NCI-H1694 (cell line): ENCODE data around the gene RNU4-1.
"Not testable (repeated sequence)": the region's sequence is repeated elsewhere in the genome, so short reads cannot be mapped to it uniquely, and the experiment has no call there.

Experiments used
- DNase-seq: peaks from one replicate; lab custom pipeline; 2025; lab: John Stamatoyannopoulos, UW

The RNU4-1 gene

DNA sequence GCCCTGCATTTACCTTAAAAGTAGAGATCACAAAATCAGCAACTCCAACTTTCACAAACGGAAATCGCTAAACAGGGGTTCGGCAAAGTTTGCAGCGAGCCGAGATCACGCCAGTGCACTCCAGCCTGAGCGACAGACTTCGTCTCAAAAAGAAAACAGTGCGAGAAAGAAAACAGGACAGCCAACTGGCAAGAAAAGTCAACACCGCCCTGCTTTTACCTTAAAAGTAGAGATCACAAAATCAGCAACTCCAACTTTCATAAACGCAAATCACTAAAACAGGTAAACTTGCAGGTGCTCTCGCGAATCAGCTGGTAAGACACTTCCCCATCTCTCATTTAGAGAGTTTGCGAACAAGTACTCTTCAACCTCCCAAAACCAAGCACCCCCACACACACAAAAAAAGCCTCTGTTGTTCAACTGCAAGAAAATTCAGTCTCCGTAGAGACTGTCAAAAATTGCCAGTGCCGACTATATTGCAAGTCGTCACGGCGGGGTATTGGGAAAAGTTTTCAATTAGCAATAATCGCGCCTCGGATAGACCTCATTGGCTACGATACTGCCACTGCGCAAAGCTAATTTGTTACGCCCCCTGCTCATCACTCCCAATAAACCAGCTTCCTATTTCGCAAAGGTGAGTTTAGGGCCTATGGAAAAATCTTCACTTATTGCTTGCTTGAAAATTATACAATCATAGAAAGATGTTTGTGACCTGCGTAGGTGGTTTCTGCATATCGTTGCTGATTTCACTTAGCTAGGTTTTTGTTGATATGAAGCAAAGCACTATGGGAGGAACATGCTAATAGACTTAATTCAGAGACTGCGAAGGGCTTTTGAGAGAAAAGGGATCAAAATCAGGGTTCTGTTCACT is at the start of gene RNU4-1:
Gene RNU4-1 (minus strand): TSS at position 577 of the 871 bp plus-strand sequence.
- peak; percentile 88 for DNase-seq

DNA sequence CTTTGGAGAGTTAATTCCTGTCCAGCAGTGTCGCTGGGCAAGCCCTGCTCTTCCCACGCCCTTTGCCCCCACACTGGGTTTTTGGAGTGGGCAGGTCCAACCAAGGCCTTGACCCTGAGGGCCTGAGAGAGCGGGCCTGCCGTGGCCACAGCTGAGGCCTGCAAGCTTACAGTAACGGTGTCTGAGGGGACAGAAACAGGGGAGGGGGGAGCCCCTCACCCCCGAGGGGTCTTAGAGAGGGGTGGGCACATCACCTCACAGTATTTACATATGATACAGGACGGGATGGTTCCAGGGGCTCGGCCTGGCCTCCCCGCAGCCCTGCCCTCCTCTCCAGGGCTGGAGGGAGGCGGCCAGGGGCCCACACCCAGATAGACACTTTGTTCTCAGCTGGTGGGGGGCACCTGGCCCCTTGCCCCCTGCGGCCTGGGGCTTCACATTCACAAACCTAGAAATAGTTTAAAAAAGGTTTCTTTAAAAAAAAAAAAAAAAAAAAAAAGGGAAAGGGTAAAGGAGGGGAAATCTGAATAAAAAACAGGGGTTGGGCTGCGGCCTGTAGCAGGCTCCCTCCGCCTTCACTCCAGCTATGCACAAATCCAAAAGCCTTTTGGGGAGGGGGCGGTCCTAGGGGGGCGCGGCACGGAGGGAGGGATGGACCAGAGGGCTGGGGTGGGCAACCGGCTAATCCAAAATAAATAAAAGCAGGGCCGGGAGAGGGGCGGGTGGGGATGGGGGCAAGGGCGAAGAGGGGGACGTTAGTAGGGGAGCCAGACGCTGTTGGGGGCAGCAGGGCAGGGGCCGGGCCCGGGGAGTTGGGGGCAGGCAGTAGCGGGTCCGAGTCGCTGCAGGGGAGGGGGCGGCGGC is 49.4 kb upstream of the RNU4-1 start:
- DNase-seq: no peak

DNA sequence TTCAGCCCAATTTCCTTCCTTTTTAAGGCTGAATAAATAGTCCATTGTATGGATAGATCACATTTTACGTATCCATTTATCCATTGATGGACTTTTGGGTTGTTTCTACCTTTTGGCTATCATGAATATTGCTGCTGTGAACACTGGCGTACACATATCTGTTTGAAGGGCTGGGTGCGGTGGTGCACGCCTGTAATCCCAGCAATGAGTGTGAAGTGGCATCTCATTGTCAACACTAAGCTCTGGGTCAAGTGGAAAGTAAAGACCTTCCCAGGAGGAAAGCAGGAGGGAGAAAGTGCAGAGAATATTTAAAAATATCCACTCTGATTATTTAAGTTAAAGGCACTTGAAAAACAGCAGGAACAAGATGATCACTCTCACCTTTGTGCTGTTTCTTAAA is 46.2 kb upstream of the RNU4-1 start:
- DNase-seq: no peak

DNA sequence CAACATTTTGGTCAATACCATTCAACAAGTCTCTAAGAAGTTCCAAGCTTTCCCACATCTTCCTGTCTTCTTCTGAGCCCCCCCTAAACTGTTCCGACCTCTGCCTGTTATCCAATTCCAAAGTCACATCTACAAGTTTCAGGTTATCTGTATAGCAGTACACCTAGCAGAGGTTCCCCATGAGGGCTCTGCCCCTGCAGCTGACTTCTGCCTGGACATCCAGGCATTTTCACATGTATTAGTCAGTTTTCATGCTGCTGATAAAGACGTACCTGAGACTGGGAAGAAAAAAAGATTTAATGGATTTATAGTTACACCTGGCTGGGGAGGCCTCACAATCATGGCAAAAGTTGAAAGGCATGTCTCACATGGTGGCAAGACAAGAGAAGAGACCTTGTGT is 44.7 kb upstream of the RNU4-1 start:
- no peak for DNase-seq

DNA sequence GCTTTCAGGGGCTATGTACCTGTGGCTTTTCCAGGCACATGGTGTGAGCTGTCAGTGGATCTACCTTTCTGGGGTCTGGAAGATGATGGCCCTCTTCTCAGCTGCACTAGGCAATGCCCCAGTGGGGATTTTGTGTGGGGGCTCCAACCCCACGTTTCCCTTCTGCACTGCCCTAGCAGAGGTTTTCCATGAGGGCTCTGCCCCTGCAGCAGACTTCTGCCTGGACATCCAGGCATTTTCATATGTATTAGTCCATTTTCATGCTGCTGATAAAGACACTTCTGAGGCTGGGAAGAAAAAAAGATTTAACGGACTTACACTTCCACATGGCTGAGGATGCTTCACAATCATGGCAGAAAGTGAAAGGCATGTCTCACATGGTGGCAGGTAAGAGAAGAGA is 43.4 kb upstream of the RNU4-1 start:
- DNase-seq: not testable (repeated sequence)

DNA sequence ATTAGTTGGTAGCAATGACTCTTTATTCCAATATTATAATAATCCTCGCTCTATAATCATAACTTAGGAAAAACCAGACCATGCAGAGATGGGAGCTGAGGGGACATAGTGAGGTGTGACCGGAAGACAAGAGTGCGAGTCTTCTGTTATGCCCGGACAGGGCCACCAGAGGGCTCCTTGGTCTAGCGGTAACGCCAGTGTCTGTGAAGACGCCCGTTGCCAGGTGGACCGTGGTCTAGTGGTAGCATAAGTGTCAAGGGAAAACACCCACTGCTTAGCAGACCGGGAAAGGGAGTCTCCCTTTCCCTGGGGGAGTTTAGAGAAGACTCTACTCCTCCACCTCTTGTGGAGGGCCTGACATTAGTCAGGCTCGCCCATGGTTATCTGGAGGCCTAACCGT is 42.4 kb upstream of the RNU4-1 start:
- DNase-seq: not testable (repeated sequence)

DNA sequence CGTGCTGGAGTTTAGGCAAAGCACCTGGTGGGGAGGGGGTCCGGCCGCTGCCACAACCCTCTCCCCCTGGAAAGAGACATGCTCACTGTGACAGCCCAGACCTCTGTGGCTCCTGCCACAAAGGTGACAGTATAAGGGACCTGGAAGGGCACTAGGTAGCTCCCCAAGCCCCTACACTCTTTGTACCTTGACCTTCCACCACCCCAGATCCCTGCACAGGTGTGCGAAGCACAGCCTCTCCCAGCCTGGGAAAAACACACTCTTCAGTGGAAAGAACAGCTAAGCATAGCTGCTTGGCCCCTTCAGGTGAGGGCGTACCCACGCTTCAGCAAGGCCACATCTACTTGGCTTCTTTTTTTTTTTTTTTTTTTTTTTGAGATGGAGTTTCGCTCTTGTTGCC is 39.5 kb upstream of the RNU4-1 start:
- DNase-seq: no peak

DNA sequence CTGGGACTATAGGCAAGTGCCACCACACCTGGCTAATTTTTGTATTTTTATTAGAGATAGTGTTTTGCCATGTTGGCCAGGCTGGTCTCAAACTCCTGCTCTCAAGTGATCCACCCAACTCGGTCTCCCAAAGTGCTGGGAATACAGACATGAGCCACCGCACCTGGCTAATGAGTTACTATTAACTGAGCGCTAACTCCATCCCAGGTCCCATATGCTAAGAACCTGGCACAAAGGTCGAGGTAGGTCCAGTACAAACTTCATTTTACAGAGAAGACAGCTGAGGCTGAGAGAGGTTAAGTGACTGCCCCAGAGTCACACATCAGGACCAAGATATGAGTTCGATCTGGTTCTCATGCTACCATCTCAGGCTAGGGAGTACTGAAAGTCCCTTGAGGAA is 39.0 kb upstream of the RNU4-1 start:
- no peak for DNase-seq

DNA sequence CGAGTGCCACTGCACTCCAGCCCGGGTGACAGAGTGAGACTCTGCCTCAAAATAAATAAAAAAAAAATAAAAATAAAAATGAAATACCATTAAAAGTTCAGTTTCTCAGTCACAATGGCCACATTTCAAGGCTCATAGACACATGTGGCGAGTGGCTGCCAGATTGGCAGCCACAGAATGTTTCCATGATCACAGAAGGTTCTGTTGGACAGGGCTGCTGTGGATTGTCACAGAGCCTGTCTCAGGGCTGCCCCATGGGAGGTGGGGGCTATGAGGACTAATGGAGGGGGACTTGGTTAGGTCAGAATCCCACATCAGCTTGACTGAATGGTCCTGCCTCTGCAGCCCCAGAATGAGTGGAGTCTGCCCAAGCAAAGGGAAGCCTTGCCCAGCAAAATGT is 38.4 kb upstream of the RNU4-1 start:
- no peak for DNase-seq

DNA sequence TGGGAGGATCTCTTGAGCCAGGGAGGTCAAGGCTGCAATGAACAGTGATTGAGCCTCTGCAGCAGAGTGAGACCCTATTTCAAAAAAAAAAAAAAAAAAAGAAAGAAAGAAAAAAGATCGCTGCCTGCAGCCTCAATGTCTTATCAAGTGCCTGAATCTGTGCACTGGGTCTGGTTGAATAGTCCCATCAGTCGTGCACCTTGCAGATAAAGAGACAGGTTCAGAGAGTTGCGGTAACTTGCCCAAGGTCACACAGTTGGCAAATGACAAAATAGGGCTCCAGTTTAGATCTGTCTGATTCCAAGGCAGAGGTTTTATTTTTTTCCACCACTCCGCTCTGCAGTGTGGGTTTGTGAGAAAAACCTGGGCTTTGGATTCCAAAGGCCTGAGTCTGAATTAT is 35.2 kb upstream of the RNU4-1 start:
- DNase-seq: no peak

DNA sequence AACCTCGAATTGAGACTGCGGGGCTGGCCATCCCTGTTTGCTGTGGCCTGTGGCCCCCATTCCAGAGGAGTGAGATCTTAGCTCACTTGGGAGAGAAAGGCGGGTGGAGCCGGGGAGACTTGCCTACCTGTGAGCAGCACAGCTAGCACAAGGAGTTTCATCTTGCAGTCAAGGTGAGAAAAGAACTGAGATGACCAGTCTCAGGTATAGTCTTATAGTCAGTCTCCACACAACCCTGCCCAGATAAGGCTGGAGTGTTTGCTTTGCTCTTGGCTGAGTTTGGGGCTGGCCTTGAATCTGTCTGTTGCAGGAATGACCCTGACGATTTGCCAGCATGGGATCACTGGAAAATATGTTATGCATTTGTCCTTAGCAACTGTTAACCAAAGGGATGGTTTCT is 34.6 kb upstream of the RNU4-1 start, which contains the start of gene PLA2G1B:
Gene PLA2G1B (minus strand): TSS at position 187 of the 400 bp plus-strand sequence. CDS start 26 bp downstream, at position 161.
- DNase-seq: no peak

DNA sequence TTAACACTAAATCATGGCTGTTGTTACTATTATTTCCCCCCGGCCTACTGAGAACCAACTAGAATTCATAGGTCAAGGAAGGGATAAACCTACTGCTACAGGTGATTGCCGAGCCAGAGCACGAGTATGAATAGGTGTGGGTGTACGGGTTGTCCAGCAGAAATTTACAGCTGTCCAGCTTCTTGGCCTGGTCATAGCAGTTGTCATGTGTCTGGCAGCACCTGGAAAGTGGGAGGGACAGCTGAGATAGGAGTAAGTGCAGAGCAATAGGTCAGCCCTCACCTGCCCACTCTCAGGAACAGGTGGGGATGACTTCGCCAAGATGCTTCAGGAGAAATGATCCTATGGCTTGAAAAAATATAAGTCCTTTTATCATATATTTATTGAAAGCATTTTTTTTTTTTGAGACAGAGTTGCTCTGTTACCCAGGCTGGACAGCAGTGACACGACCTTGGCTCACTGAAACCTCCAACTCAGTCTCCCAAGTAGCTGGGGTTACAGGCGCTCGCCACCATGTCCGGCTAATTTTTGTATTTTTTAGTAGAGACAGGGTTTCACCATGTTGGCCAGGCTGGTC is 31.9 kb upstream of the RNU4-1 start:
- DNase-seq: no peak

DNA sequence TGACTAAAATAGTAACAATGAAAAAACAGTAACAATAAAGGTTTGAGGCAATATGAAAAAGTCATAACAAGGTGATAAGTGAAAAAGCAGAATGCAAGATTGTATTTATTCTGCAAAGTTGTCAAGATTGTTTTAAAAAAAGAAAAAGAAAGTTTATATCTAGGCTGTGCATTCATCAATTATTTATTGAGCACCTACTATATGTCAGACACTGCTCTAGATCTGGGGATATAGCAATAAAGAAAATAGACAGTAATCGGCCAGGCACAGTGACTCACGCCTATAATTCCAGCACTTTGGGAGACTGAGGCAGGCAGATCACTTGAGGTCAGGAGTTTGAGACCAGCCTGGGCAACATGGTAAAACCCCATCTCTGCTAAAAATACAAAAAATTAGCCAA is 30.7 kb upstream of the RNU4-1 start:
- DNase-seq: no peak

DNA sequence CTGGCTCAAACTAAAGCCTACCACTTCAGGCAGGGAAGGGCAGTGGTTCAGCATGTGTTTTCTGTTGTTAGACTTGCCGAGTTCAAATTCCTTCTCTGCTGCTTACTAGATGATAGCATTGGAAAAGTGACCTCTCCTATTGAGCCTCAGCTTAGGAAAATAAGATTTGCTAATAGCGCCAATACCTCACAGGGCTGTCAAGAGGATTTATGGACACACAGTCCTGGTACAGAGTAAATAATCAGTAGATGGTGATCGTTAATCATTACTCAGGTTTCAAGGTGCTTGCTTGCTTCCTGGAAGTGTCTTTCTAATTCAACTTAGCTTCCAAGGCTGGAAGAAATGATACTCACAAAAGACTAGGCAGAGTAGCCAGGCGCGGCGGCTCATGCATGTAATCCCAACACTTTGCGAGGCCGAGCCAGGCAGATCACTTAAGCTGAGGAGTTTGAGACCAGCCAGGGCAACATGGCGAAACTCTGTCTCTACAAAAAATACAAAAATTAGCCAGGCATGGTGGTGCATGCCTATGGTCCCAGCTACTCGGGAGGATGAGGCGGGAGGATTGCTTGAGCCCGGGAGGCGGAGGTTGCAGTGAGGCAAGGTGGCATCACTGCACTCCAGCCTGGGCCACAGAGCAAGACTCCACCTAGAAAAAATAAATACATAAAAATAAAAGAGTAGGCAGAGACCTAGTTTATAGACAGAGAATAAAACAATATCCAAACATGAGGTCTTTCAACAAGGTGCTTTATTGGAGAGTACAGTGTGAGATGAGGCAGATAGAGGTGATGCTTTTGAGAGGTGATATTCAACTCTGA is 28.6 kb upstream of the RNU4-1 start:
- DNase-seq: no peak

DNA sequence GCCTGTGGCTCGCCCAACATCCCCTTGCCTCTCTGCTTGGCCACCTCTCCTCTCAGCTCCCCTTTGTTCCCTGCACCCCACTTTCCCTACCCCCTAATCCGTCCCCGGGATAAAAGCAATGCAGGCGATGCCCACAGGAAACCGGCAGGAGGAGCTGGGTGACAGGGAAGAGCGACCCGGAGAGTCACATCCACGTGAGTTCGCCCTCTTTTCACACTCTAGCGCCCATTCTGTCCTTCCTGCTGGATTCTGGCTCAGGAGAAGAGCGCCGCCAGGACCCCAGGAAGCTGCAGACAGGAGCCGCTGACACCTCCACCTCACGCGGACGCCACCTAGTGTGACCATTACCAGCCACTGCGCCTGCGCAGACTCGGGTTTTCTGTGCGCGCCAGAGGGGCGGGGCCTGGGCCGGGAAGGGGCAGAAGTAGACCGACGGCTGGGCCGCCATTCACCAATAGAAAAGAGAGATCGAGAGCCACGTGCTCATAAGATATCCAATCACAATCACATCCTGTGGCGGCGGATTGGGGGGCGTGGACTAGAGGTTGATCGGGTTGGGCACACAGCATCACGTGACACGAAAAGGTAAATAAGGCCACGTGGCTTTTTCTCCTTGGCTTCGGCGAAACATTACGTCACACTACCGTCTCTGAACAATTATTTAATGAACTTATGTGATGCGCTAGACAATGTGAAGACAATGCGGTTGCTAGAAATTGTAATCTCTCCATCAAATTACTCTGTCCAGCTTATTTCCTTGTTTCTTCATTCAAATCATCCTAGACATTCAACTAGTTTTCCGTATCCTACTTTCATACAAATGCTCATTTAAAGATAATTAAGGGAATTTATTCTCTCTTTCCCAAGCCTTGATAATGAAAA is 24.4 kb upstream of the RNU4-1 start:
- DNase-seq: peak; percentile 99

DNA sequence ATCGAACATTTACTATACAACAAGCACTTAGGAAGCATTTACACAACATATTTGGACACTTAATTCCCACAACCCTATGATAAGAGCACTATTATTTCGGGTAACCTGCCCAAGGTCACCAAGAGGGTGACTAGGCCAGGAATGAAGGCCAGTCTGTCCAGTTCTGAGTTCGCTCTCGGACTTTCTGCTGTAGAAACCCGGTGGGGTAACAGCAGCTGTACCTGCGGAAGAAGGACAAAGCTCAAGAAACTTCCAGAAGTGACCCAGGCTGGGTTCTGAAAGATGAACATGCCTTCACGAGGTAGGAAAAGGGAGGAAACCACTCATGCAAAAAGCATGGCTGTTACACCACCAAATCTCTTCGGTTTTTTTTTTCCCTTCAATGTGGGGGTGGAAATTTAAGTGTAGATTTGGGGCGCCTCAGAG is 23.8 kb upstream of the RNU4-1 start:
- DNase-seq: no peak

DNA sequence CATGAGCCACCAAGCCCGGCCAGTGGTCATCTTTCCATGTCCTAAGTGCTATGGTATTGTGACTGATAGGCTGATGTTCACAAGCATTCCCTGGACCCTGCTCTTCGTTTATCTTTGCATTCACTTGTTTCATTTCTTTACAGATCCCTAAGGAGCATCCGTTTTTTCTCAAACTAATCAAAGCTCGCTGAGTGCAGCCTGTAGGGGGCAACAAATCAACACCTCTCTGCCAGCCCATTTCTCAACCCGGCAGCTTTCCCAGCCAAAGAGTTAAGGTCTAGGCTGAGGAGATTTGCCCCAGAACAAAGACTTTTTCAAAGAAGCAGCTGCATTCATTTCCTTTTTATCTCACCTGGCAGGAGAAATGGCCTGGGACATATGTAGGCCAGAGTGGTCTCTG is 21.2 kb upstream of the RNU4-1 start:
- no peak for DNase-seq

DNA sequence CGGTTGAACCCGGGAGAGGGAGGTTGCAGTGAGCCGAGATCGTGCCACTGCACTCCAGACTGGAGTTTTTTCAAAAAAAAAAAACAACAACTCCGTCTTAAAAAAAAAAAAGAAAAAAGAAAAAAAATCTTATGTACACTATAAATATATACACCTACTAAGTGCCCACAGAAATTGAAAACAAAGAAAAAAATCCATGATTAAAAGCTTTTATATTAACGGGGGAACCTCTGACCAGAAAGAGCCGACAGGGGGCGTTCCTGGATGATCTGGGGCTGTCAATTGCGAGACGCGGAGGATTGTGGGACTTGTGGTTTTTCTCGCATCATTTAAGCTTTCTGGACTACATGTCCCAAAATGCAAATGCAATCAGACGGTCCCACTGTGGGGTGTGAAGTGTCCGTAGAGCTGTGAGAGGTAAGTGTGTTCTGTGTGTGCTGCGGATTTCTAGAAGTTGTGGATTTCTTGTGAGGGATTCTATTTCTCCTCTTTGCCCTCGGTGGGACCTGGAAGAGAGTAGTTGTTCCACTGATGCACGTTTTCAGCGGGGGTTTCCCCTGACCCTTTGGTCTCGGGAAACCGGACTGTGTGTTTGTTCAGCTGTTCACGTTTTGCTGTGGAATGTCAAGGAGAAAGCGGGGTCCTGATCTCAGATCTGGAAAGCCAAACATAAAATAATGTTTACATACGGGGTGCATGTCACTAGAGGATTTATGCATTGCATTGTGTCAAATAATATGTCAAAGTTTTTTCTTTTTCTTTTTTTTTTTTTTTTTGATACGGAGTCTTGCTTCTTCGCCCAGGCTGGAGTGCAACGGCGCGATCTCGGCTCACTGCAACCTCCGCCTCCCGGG is 9.2 kb upstream of the RNU4-1 start, which contains the start of gene SIRT4:
Gene SIRT4 (plus strand): TSS at position 360 of the 854 bp plus-strand sequence. CDS start 1,241 bp downstream, outside the sequence.
- DNase-seq: peak; percentile 90

DNA sequence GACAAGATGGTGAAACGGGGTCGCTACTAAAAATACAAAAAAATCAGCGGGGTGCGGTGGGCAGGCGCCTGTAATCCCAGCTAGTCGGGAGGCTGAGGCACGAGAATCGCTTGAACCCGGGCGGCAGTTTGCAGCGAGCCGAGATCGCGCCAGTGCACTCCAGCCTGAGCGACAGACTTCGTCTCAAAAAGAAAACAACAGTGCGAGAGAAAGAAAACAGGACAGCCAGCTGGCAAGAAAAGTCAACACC is 701 bp downstream of the RNU4-1 start:
- DNase-seq: no peak
